GM23338 (cell line): ENCODE data around the gene GAL3ST2. TPM values are rescaled to one million over a fixed set of nuclear protein-coding genes. Genes with fewer than 3 reads are reported as not detected.

Experiments
- CREB1 ChIP-seq: fragments of 250-450 bp; sonication (Bioruptor Pico); IDR thresholded peaks from 2 replicates; pipeline ENCODE4 v1.5.0; 2020; ENCODE audit warnings: low read depth, mild to moderate bottlenecking, moderate library complexity
- CTCF ChIP-seq, 2 experiments: fragments of 200-600 bp in 1 of 2; sonication (generic) in 1 of 2; conservative IDR thresholded peaks; 2 replicates each; pipeline versions ENCODE4 v1.5.1 to v1.6.1; 2016 to 2017; ENCODE audit warnings: antibody characterized with exemption in 2 of 2, low read depth in 2 of 2, mild to moderate bottlenecking in 2 of 2, moderate library complexity in 1 of 2
- EZH2 ChIP-seq: fragments of 200-600 bp; sonication (generic); IDR thresholded peaks from one replicate; pipeline ENCODE4 v1.8.0; 2017; ENCODE audit warnings: antibody characterized with exemption, mild to moderate bottlenecking, low read depth; ENCODE audit not compliant: unreplicated experiment
- JUNB ChIP-seq: IDR thresholded peaks from one replicate; pipeline ENCODE4 v1.6.1; 2016; ENCODE audit warnings: antibody characterized with exemption; ENCODE audit not compliant: unreplicated experiment
- POLR2AphosphoS5 ChIP-seq: IDR thresholded peaks from 2 replicates; pipeline ENCODE4 v1.6.1; 2016; ENCODE audit warnings: antibody characterized with exemption, low read depth
- STAT1 ChIP-seq: IDR thresholded peaks from one replicate; pipeline ENCODE4 v1.6.1; 2016; ENCODE audit warnings: antibody characterized with exemption; ENCODE audit not compliant: unreplicated experiment
- ZNF331 ChIP-seq: fragments of 250-450 bp; sonication (Bioruptor Pico); IDR thresholded peaks from 2 replicates; pipeline ENCODE4 v1.5.0; 2020; ENCODE audit warnings: low read depth, mild to moderate bottlenecking, moderate library complexity
- ZNF462 ChIP-seq: fragments of 250-450 bp; sonication (Bioruptor Pico); IDR thresholded peaks from 2 replicates; pipeline ENCODE4 v1.5.0; 2020; ENCODE audit warnings: mild to moderate bottlenecking, moderate library complexity
- polyA plus RNA-seq: library from polyadenylated mRNA; unstranded; fragments of >200 nt; fragmentation: Nextera tagmentation; extraction: Ambion mirVana; gene quantifications from 2 replicates; pipeline ENCODE4 v1.2.1, GENCODE V29; 2016
- total RNA-seq: library from RNA; depleted of rRNA; stranded (reverse); fragments of >200 nt; shearing (Covaris generic); gene quantifications from 2 replicates; pipeline ENCODE4 v1.2.3, GENCODE V29; 2014

Gene GAL3ST2
- total and polyA plus RNA-seq, 2 experiments from 2014 or later: 0.19 to 0.24 TPM

- TF ChIP-seq ZNF462 (CRISPR knock-in tag) (no peak), EZH2 (no peak), STAT1 (no peak), JUNB (no peak), CREB1 (CRISPR knock-in tag) (no peak), CTCF (conservative IDR thresholded peaks at IDR 0.05; ENCODE audit: low read depth in 2 of 2) (no peak), ZNF331 (no peak), POLR2AphosphoS5 (no peak)
Observed at GRCh38 chr2:241762321-241762932, 14.2 kb upstream of the GAL3ST2 start (continued).
